DOHH2 (cell line): Measurements from ENCODE around the gene DISP1.

Experiments used
- H3F3A ChIP-seq: fragments of 200-600 bp; sonication (generic), shearing (Covaris generic); 2 replicates; pipeline ENCODE4 v1.6.0; 2016; ENCODE audit warnings: antibody characterized with exemption, mild to moderate bottlenecking; ENCODE audit not compliant: control insufficient read depth, insufficient read depth
- H3K27ac ChIP-seq: fragments of 200-600 bp; sonication (generic); 2 replicates; pipeline ENCODE4 v1.5.1; 2014; ENCODE audit warnings: low read depth, mild to moderate bottlenecking, low read length, moderate library complexity
- H3K27me3 ChIP-seq: fragments of 200-600 bp; sonication (generic); 2 replicates; pipeline ENCODE4 v1.6.1; 2014; ENCODE audit warnings: mild to moderate bottlenecking, low read length, mixed read lengths; ENCODE audit not compliant: control insufficient read depth
- H3K36me3 ChIP-seq: fragments of 200-600 bp; sonication (generic); 2 replicates; pipeline ENCODE4 v1.6.1; 2014; ENCODE audit warnings: mild to moderate bottlenecking, low read length, moderate library complexity, mixed read lengths; ENCODE audit not compliant: control insufficient read depth
- H3K4me1 ChIP-seq: fragments of 200-600 bp; sonication (generic); 2 replicates; pipeline ENCODE4 v1.6.1; 2014; ENCODE audit warnings: mild to moderate bottlenecking, low read length, mixed read lengths; ENCODE audit not compliant: control insufficient read depth
- H3K4me2 ChIP-seq: fragments of 200-600 bp; sonication (generic); 2 replicates; pipeline ENCODE4 v1.6.0; 2014; ENCODE audit warnings: mild to moderate bottlenecking, low read length, moderate library complexity
- H3K4me3 ChIP-seq: fragments of 200-600 bp; sonication (generic); 2 replicates; pipeline ENCODE4 v1.5.1; 2014; ENCODE audit warnings: mild to moderate bottlenecking, low read length, mixed read lengths
- H3K79me2 ChIP-seq: fragments of 200-600 bp; sonication (generic); 2 replicates; pipeline ENCODE4 v1.6.1; 2014; ENCODE audit warnings: mild to moderate bottlenecking, low read length, mixed read lengths; ENCODE audit not compliant: control insufficient read depth
- H3K9me2 ChIP-seq: fragments of 200-600 bp; sonication (generic); replicated peaks from 2 replicates; pipeline ENCODE4 v1.6.1; 2014; ENCODE audit warnings: mild to moderate bottlenecking, low read length, mixed read lengths; ENCODE audit not compliant: control insufficient read depth
- H3K9me3 ChIP-seq: fragments of 200-600 bp; sonication (generic); 2 replicates; pipeline ENCODE4 v1.6.1; 2014; ENCODE audit warnings: antibody characterized with exemption, low read length, mixed read lengths; ENCODE audit not compliant: control insufficient read depth, insufficient read depth
- H4K20me1 ChIP-seq: fragments of 200-600 bp; sonication (generic); 2 replicates; pipeline ENCODE4 v1.6.0; 2014; ENCODE audit warnings: low read depth, mild to moderate bottlenecking, antibody characterized with exemption, low read length, moderate library complexity; ENCODE audit not compliant: control insufficient read depth, insufficient read depth
- EZH2phosphoT487 ChIP-seq: fragments of 200-600 bp; sonication (generic); IDR thresholded peaks from 2 replicates; pipeline ENCODE4 v1.6.1; 2017; ENCODE audit warnings: borderline replicate concordance, mild to moderate bottlenecking, antibody characterized with exemption, low read length, moderate library complexity, mixed read lengths
- TF ChIP-seq, protein P1 (sequence below): fragments of 200-600 bp; sonication (generic); IDR thresholded peaks from one replicate; pipeline ENCODE4 v1.5.1; 2014; ENCODE audit warnings: antibody characterized with exemption, mild to moderate bottlenecking, low read depth, low read length; ENCODE audit not compliant: poor library complexity, severe bottlenecking

The DISP1 gene

GRCh38 chr1:222833356-222833876, 18.6 kb downstream of the DISP1 start:
- H4K20me1 ChIP-seq: peaks cover 3% of the 10 kb centered on the region; the same call in 1 of the 2 replicates
- no peaks in the 10 kb centered on the region; the same call in 1 of the 2 replicates for H3K9me2 ChIP-seq
- H3F3A ChIP-seq: no peaks in the 10 kb centered on the region
- no peak overlapping the region for H3K4me3 ChIP-seq
- no peaks in the 10 kb centered on the region for H3K36me3 ChIP-seq
- H3K4me2 ChIP-seq: no peak overlapping the region
- no peaks in the 10 kb centered on the region for H3K9me3 ChIP-seq
- no peaks in the 10 kb centered on the region for H3K27me3 ChIP-seq
- TF ChIP-seq, protein P1, sequence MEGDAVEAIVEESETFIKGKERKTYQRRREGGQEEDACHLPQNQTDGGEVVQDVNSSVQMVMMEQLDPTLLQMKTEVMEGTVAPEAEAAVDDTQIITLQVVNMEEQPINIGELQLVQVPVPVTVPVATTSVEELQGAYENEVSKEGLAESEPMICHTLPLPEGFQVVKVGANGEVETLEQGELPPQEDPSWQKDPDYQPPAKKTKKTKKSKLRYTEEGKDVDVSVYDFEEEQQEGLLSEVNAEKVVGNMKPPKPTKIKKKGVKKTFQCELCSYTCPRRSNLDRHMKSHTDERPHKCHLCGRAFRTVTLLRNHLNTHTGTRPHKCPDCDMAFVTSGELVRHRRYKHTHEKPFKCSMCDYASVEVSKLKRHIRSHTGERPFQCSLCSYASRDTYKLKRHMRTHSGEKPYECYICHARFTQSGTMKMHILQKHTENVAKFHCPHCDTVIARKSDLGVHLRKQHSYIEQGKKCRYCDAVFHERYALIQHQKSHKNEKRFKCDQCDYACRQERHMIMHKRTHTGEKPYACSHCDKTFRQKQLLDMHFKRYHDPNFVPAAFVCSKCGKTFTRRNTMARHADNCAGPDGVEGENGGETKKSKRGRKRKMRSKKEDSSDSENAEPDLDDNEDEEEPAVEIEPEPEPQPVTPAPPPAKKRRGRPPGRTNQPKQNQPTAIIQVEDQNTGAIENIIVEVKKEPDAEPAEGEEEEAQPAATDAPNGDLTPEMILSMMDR: no peak
- TF ChIP-seq EZH2phosphoT487: no peak
- no peaks in the 10 kb centered on the region for H3K79me2 ChIP-seq
- no peaks in the 10 kb centered on the region for H3K4me1 ChIP-seq
- H3K27ac ChIP-seq: no peak overlapping the region

GRCh38 chr1:222843469-222844410, 28.9 kb downstream of the DISP1 start:
- Histone ChIP-seq H3K27me3 (no peaks in the 10 kb centered on the region), H3K9me2 (no peaks in the 10 kb centered on the region), H3K4me3 (no peak overlapping the region), H4K20me1 (no peaks in the 10 kb centered on the region), H3F3A (no peaks in the 10 kb centered on the region), H3K36me3 (no peaks in the 10 kb centered on the region), H3K79me2 (no peaks in the 10 kb centered on the region), H3K4me1 (no peaks in the 10 kb centered on the region), H3K4me2 (no peak overlapping the region), H3K9me3 (no peaks in the 10 kb centered on the region), H3K27ac (no peak overlapping the region)
- TF ChIP-seq, protein P1: no peak
- TF ChIP-seq EZH2phosphoT487: no peak

- TF ChIP-seq EZH2phosphoT487: no peak
- TF ChIP-seq, protein P1: no peak
- Histone ChIP-seq H3K27me3 (no peaks in the 10 kb centered on the region), H3K9me2 (no peaks in the 10 kb centered on the region), H3K4me3 (no peak overlapping the region), H3K36me3 (no peaks in the 10 kb centered on the region), H3K9me3 (no peaks in the 10 kb centered on the region), H3K4me1 (no peaks in the 10 kb centered on the region), H3K79me2 (no peaks in the 10 kb centered on the region), H3K27ac (no peak overlapping the region), H3K4me2 (no peak overlapping the region), H4K20me1 (no peaks in the 10 kb centered on the region), H3F3A (no peaks in the 10 kb centered on the region)
Measured at GRCh38 chr1:222844411-222844779, 29.6 kb downstream of the DISP1 start.
